Adipose tissue (tissue), 3 donors: ENCODE results near the gene DRAM2. TPM values are rescaled to one million over a fixed set of nuclear protein-coding genes. Genes with fewer than 3 reads are reported as not detected.

Experiments used
- H3K27ac ChIP-seq: one replicate; pipeline ENCODE4 v1.5.1; 2013; ENCODE audit warnings: low read depth, low read length
- WGBS, 3 donors: extraction: QIAGEN DNeasy Blood & Tissue Kit; methylation state at CpG; one replicate each; pipeline ENCODE4 v1.1.7; 2013; 5-methylcytosine and 5-hydroxymethylcytosine counted together
- polyA plus RNA-seq, 3 donors: library from polyadenylated mRNA; stranded (reverse); fragments of 200-250 nt; gene quantifications; one replicate each; pipeline ENCODE4 v1.2.3, GENCODE V29; 2013
- donor health status: healthy with polysubstance abuse.
- donor health status: Bipolar disorder and iron deficiency.
- donor health status: healthy.

The DRAM2 gene
- 10 to 100 TPM; 24.8 to 65.0 (median 63.5) TPM for polyA plus RNA-seq

DNA sequence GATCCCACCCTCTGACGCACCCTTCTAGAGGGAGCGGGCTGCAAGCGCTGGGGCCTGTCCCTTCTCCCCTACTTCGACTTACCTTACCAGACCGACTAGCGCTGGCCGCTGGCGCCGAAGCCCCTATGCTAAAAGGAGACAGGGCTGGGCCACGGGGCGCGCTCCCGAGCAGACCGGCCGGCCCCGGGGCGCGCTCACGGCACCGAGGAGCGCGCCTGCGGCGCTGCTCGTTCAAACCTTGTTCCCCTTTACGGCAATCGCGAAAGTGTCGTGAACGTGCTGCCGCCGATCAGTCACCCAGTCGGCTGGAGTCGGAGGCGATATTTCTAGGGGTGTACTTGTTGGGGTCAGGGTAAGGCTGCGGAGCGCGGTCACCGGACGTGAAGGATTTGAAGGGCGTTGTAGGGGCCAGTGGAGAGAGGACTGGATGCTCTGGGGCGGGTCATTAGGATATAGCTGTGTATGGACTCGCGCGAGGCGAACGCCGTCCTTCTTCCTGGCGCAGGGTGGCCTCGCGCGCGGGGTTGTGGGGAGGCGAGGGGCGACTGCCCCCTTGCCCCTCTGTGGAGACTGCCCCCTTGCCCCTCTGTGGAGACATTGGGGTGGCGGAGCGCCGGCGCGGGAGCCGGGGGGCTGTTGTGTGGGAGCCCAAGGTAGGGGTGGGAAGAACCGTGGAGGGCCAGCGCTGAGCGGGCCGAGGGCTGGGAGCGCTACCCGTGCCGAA lies at the start of gene DRAM2, which contains the start of gene CEPT1:
TSS of gene DRAM2 (minus strand) at position 138 of the 724 bp plus-strand sequence. CDS start 8,539 bp downstream, outside the sequence.
TSS of gene CEPT1 (plus strand) at position 268 of the 724 bp plus-strand sequence. CDS start 7,492 bp downstream, outside the sequence.
- H3K27ac ChIP-seq = peak within 1 kb of the TSS; percentile 61
- 0 to 1% (median 1%) methylated on average over 57 to 68 of the region's 68 CpGs for WGBS, 3 donors

DNA sequence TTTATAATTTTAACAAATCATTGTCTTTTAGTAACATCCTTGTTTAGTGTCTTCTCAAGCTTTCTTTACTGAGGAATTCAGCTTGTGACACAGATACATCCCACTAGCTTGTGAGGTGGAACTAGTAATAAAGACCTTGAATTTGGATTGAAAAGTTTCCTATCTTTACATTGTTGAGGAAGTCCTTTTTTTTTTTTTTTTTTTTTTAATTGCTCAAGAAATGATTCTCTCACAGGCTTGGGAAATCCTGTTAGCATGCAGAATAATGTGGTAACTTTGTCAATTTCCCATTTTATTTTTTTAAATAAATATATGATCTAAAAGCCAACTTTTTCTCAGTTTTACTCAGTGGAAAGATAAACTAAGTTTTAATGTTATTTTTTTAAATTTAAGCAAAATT lies 44.8 kb upstream of the DRAM2 start:
- no peak overlapping the region for H3K27ac ChIP-seq

- no peak overlapping the region for H3K27ac ChIP-seq
- WGBS, 3 donors = 89 to 95% (median 93%) methylated on average over 6 of the region's 6 CpGs
Measured at GRCh38 chr1:111183308-111184069, 43.6 kb upstream of the DRAM2 start.

- 84 to 97% (median 91%) methylated on average over 2 of the region's 2 CpGs for WGBS, 3 donors
- no peak overlapping the region for H3K27ac ChIP-seq
Measured at GRCh38 chr1:111182052-111182451, 42.2 kb upstream of the DRAM2 start.

- no peak overlapping the region for H3K27ac ChIP-seq
Measured at GRCh38 chr1:111179968-111180533, 40.2 kb upstream of the DRAM2 start.

DNA sequence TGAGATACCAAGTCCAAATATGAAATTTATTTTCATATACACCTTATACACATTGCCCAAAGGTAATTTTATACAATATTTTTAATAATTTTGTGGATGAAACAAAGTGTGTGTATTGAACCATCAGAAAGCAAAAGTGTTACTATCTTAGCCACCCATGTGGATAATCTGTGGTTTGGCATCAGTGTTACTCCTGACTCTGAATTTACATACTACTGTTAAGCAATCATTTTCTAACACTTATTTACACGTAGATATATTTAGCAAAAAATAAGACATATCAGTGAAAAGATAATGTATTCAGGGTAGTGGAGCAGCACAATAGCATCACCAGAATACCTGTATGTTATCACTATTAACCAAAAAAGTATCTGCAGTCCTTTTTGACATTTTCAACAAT lies 36.8 kb upstream of the DRAM2 start:
- WGBS, 3 donors = 66 to 69% (median 69%) methylated on average over 1 of the region's 1 CpG
- no peak overlapping the region for H3K27ac ChIP-seq

DNA sequence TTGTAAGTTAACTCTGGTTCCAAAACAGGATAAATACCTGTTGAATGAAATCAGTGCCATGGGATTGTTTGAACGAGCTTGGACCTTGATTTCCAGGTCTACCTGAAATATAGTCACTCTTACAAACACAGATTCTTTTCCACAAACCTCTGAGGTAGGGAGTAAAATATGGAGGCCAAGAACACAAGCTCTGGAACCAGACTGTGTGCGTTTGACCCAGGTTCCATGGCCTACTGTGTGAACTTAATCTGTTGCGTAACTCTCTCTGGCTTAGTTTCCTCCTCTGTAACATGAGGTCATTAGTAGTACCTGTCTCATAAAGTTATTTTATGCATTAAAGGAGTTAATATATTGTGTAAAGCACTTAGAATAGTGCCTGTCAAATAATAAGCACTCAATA lies 35.5 kb upstream of the DRAM2 start:
- 92 to 93% (median 93%) methylated on average over 3 of the region's 3 CpGs for whole genome bisulfite sequencing, 3 donors
- H3K27ac ChIP-seq = no peak overlapping the region

GRCh38 chr1:111174070-111174469 lies 34.2 kb upstream of the DRAM2 start:
- H3K27ac ChIP-seq = no peak overlapping the region

GRCh38 chr1:111172463-111172862 lies 32.6 kb upstream of the DRAM2 start:
- no peak overlapping the region for H3K27ac ChIP-seq

GRCh38 chr1:111164151-111164550 lies 24.3 kb upstream of the DRAM2 start:
- H3K27ac ChIP-seq = no peak overlapping the region
- WGBS, 3 donors = 89 to 92% (median 89%) methylated on average over 2 of the region's 2 CpGs

- H3K27ac ChIP-seq = no peak overlapping the region
- 89 to 94% (median 93%) methylated on average over 4 of the region's 4 CpGs for WGBS, 3 donors
Measured at GRCh38 chr1:111163363-111163762, 23.5 kb upstream of the DRAM2 start.

DNA sequence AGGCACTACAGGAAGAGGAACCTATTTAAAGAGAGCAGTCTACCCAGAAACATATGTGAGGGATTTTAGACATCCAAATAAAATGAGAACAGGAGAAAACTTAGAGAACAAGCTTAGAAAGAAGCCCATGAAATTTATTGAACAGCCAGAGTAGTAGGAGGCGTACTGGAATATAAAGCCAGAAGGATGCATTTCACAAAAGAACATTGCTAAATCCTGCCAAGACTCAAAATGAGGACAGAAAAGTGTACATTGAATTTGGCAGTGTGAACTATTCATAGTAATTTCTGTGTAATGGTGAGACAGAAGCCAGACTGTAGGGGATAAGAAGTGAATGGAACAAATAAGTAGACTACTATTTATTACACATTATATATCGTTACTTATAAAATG lies 22.6 kb upstream of the DRAM2 start:
- WGBS, 3 donors = 86 to 97% (median 94%) methylated on average over 2 of the region's 2 CpGs
- H3K27ac ChIP-seq = no peak overlapping the region

GRCh38 chr1:111161843-111162487 lies 22.1 kb upstream of the DRAM2 start:
- 18 to 46% (median 29%) methylated on average over 1 of the region's 1 CpG for WGBS, 3 donors
- H3K27ac ChIP-seq = no peak overlapping the region

DNA sequence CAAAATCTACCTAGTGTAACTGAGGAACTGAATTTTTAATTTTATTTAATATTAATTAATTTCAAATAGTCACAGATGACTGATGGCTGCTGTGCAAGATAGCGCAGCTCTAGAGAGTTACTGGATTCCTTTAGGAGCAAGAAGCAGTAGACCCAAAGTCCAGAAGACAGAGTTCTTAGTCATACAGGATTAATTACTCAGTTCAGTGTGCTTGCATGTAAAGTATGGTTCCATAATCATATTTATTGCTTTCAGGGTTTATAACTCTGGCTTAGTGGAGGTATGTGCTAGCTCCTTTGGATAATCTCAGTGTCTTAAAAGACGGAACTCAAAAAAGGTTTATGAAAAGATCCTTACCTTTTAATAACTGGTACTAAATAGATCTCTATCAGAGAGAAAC lies 17.5 kb upstream of the DRAM2 start:
- H3K27ac ChIP-seq = no peak overlapping the region
- 94 to 97% (median 96%) methylated on average over 2 of the region's 2 CpGs for WGBS, 3 donors

DNA sequence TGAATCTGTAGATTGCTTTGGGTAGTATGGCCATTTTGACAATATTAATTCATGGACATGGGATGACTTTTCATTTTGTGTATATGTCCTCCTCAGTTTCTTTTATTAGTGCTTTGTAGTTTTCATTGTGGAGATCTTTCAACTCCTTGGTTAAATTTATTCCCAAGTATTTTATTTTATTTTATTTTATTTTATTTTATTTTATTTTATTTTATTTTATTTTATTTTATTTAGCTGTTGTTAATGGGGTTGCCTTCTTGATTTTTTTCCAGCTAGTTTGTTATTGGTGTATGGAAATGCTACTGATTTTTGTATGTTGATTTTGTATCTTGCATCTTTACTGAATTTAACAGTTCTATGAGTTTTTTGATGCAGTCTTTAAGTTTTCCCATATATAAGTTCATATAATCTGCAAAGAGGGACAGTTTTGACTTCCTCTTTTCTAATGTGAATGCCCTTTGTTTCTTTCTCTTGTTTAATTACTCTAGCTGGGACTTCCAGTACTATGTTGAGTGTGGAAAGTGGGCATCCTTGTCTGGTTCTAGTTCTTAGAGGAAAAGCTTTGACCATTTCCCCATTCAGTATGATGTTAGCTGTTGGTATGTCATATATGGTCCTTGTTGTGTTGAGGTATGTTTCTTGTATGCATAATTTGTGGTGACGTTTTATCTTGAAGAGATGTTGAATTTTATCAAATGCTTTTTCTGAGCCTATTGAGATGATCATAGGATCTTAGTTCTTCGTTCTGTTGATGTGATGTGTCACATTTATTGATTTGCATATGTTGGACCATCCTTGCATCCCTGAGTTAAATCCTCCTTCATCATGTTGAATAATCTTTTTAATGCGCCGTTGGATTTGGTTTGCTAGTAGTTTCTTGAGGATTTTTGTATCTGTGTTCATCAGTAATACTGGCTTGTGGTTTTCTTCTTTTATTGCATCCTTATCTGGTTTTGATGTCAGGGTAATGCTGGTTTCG lies 14.4 kb upstream of the DRAM2 start:
- H3K27ac ChIP-seq = no peak overlapping the region
- 94 to 96% (median 96%) methylated on average over 5 of the region's 5 CpGs for WGBS, 3 donors

DNA sequence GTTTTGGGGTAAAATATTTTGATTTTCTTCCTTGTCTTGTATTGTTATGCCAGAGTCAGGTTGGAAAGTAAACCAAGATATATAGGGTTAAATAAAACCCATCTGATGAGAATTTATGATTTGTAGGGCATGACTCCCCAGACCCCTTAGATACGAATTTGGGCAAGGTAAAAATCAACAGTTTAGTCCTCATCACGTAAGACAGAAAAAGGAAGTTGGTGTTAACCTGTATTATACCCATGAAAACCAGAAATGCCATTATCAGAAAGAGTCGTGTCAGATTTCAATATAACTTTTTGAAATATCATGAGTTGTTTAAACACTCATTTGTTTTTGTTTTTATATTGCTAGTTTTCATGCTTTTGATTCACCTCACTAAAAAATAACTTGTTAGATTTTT lies 11.9 kb upstream of the DRAM2 start:
- 47 to 63% (median 52%) methylated on average over 3 of the region's 3 CpGs for WGBS, 3 donors
- no peak overlapping the region for H3K27ac ChIP-seq

DNA sequence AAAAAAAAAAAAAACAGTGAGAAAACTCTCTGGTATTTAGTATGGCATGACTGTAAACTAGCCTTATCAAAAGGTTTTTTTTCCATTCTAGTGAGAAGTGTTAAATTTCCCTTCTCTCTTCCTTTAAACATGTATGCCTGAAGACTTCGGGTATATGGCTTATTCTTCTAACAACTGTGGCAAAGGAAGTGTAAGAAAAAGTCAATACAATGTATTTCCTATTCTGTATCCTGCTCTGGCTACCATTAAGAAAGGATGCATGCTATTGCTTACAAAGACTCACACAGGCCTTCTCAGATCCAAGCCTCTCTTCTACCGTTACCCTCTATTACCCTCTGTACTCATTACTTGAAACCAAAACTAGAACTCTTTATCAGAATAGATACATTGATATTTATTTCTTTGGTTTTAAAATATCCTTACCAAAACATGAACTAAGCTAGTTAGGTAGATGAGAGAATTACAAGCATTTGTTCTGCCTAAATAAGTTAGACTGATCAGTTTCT lies 8.5 kb upstream of the DRAM2 start:
- WGBS, 3 donors = 64 to 82% (median 76%) methylated on average over 2 of the region's 2 CpGs
- no peak overlapping the region for H3K27ac ChIP-seq

DNA sequence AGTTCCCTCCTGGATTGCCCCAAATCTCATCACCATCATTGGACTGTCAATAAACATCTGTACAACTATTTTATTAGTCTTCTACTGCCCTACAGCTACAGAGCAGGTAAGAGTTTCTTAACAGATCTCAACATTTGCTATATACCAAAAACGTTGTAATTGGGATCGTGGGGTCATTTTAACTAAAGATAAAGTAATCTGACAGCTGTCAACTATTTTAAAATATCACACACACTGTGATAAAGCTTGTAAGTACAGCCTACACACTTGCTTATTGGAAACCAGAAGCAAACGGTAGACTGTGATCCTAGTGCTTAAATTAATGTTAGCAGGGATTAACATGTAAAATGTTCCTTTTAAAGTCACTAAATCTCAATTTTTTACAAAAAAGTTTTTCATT lies 8.1 kb upstream of the DRAM2 start:
- H3K27ac ChIP-seq = no peak overlapping the region
- 48 to 69% (median 64%) methylated on average over 3 of the region's 3 CpGs for WGBS, 3 donors
